Trophoblast cell (in vitro differentiated cells and primary cell): ENCODE data around the gene ZBTB34.

Source experiments
- DNase-seq, 2 donors: peaks; one replicate each; pipeline ENCODE4 v3.0.0-alpha.2; 2016
- H2AFZ ChIP-seq: 2 replicates; pipeline ENCODE4 v1.6.1; 2013; ENCODE audit warnings: low read length, moderate library complexity, mild to moderate bottlenecking; ENCODE audit not compliant: insufficient read depth, poor library complexity
- H2AK5ac ChIP-seq: 2 replicates; pipeline ENCODE4 v1.6.1; 2013; ENCODE audit warnings: mild to moderate bottlenecking, low read length
- H2BK120ac ChIP-seq: 2 replicates; pipeline ENCODE4 v1.6.1; 2013; ENCODE audit warnings: low read length, mild to moderate bottlenecking, moderate library complexity; ENCODE audit not compliant: insufficient read depth, poor library complexity
- H2BK12ac ChIP-seq: 2 replicates; pipeline ENCODE4 v1.6.1; 2013; ENCODE audit warnings: mild to moderate bottlenecking, low read length, moderate library complexity
- H2BK5ac ChIP-seq: 2 replicates; pipeline ENCODE4 v1.6.1; 2013; ENCODE audit warnings: low read length, low read depth, moderate library complexity, mild to moderate bottlenecking; ENCODE audit not compliant: poor library complexity
- H3K14ac ChIP-seq: 2 replicates; pipeline ENCODE4 v1.6.1; 2013; ENCODE audit warnings: mild to moderate bottlenecking, low read length
- H3K18ac ChIP-seq: 2 replicates; pipeline ENCODE4 v1.6.1; 2013; ENCODE audit warnings: mild to moderate bottlenecking, low read length
- H3K23ac ChIP-seq: 2 replicates; pipeline ENCODE4 v1.6.1; 2013; ENCODE audit warnings: low read length
- H3K27ac ChIP-seq: 2 replicates; pipeline ENCODE4 v1.5.1; 2013; ENCODE audit warnings: low read depth, mild to moderate bottlenecking, inconsistent platforms, low read length, moderate library complexity
- H3K27me3 ChIP-seq: 2 replicates; pipeline ENCODE4 v1.6.1; 2013; ENCODE audit warnings: inconsistent platforms, mild to moderate bottlenecking, low read length, moderate library complexity; ENCODE audit not compliant: insufficient read depth
- H3K36me3 ChIP-seq, 2 experiments: 1 replicate in 1 of 2; 2 replicates in 1 of 2; pipeline ENCODE4 v1.6.1; 2013; ENCODE audit warnings: low read length in 2 of 2, mild to moderate bottlenecking in 2 of 2, moderate library complexity in 1 of 2; ENCODE audit not compliant: insufficient read depth in 2 of 2, control insufficient read depth in 1 of 2
- H3K4ac ChIP-seq: 2 replicates; pipeline ENCODE4 v1.6.1; 2013; ENCODE audit warnings: low read depth, mild to moderate bottlenecking, low read length, moderate library complexity
- H3K4me1 ChIP-seq, 2 experiments: 1 replicate in 1 of 2; 2 replicates in 1 of 2; pipeline ENCODE4 v1.6.1; 2013; ENCODE audit warnings: low read length in 2 of 2, mild to moderate bottlenecking in 2 of 2, moderate library complexity in 1 of 2; ENCODE audit not compliant: insufficient read depth in 2 of 2, control insufficient read depth in 1 of 2
- H3K4me2 ChIP-seq: 2 replicates; pipeline ENCODE4 v1.6.1; 2013; ENCODE audit warnings: inconsistent platforms, mild to moderate bottlenecking, low read length, moderate library complexity
- H3K4me3 ChIP-seq: 2 replicates; pipeline ENCODE4 v1.5.1; 2013; ENCODE audit warnings: mild to moderate bottlenecking, low read depth, low read length, inconsistent platforms
- H3K79me1 ChIP-seq: one replicate; pipeline ENCODE4 v1.6.1; 2013; ENCODE audit warnings: low read length
- H3K79me2 ChIP-seq: 2 replicates; pipeline ENCODE4 v1.6.1; 2013; ENCODE audit warnings: low read length, mild to moderate bottlenecking; ENCODE audit not compliant: control insufficient read depth, insufficient read depth, poor library complexity
- H3K9ac ChIP-seq: 2 replicates; pipeline ENCODE4 v1.6.1; 2013; ENCODE audit warnings: mild to moderate bottlenecking, low read length
- H3K9me3 ChIP-seq: 2 replicates; pipeline ENCODE4 v1.6.1; 2013; ENCODE audit warnings: low read depth, mild to moderate bottlenecking, control low read depth, inconsistent platforms, low read length; ENCODE audit not compliant: insufficient read depth
- H4K12ac ChIP-seq: 2 replicates; pipeline ENCODE4 v1.6.1; 2013; ENCODE audit warnings: low read depth, mild to moderate bottlenecking, low read length, moderate library complexity
- H4K8ac ChIP-seq: 2 replicates; pipeline ENCODE4 v1.6.1; 2013; ENCODE audit warnings: low read depth, mild to moderate bottlenecking, low read length, moderate library complexity
- H4K91ac ChIP-seq: one replicate; pipeline ENCODE4 v1.6.1; 2013; ENCODE audit warnings: low read depth, mild to moderate bottlenecking, low read length, moderate library complexity
- WGBS: extraction: QIAGEN DNeasy Blood & Tissue Kit; methylation state at CpG from one replicate; pipeline ENCODE4 v1.1.7; 2013; ENCODE audit warnings: missing lambda C conversion rate; ENCODE audit not compliant: insufficient read length, insufficient coverage; ENCODE audit errors: extremely low coverage; 5-methylcytosine and 5-hydroxymethylcytosine counted together

The ZBTB34 gene

DNA sequence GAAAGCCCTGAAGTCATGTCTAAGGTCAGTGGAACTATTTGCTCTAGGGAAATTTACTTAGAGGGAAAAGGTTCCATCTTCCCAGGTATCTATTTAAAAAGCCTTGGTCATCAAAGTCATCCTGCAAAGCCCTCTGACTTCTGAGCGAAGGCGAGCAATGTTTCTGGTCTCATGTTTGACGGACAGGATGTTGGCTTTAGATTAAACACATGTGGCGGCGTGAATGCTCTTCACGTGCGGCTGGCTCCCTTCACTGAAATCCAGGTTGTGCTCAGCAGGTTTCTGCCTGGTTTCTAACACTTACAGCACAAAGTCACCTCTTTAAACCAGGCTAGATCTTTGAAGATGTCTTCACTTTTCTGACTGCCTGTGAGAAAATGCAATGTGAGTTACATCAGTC is 5.7 kb upstream of the ZBTB34 start:
- H3K9me3 ChIP-seq = no peaks in the 10 kb centered on the region
- no peak overlapping the region for H2BK5ac ChIP-seq
- H2AK5ac ChIP-seq = no peak overlapping the region
- H3K4me1 ChIP-seq = peaks cover 0 to 2% of the 10 kb centered on the region in 2 experiments
- no peaks in the 10 kb centered on the region for H3K27me3 ChIP-seq
- H2BK12ac ChIP-seq = no peak overlapping the region
- no peak overlapping the region for H3K18ac ChIP-seq
- no peak overlapping the region for H2AFZ ChIP-seq
- peak in 1 of 2 donors; percentile 25 for DNase-seq
- no peak overlapping the region for H4K12ac ChIP-seq
- H4K8ac ChIP-seq = no peak overlapping the region
- H3K14ac ChIP-seq = no peak overlapping the region
- H3K79me1 ChIP-seq = no peaks in the 10 kb centered on the region
- H3K9ac ChIP-seq = no peak overlapping the region
- H3K23ac ChIP-seq = no peak overlapping the region
- H4K91ac ChIP-seq = no peak overlapping the region
- no peak overlapping the region for H3K4me3 ChIP-seq
- H3K4me2 ChIP-seq = no peak overlapping the region
- H3K27ac ChIP-seq = no peak overlapping the region
- no peaks in the 10 kb centered on the region for H3K36me3 ChIP-seq
- no peak overlapping the region for H2BK120ac ChIP-seq
- no peaks in the 10 kb centered on the region for H3K79me2 ChIP-seq
- no peak overlapping the region for H3K4ac ChIP-seq
- no CpG with 5 or more reads among the region's 7 CpGs for WGBS

DNA sequence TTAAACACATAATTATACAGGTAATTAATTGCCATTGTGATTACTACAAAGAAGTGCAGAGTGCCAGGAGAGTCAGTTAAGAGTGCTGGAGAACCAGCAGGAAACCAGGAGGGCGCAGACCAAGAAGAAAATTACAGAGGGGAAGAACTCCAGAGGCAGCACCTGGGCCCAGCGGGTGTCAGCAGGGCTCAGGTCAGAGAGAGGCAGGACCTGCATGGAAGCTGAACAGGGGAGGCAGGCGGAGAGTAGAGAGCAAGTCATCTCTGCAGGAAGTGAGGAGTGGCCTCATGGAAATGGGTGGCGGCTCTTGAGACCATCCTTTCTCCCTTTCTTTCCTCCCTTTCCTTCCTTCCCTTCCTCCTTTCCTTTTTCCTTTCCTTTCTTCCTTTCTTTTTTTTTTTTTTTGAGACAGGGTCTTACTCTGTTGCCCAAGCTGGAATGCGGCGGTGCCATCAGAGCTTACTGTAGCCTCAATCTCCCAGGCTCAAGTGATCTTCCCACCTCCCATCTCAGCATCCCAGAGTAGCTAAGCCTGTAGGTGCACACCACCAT is 4.0 kb upstream of the ZBTB34 start:
- H3K79me2 ChIP-seq = peaks cover 9% of the 10 kb centered on the region
- no peak overlapping the region for H3K4me2 ChIP-seq
- no peaks in the 10 kb centered on the region for H3K9me3 ChIP-seq
- H3K4me1 ChIP-seq = peaks cover 0 to 5% of the 10 kb centered on the region in 2 experiments
- WGBS = no CpG with 5 or more reads among the region's 6 CpGs
- no peak overlapping the region for H2AK5ac ChIP-seq
- no peak overlapping the region for H2BK120ac ChIP-seq
- no peak overlapping the region for H3K23ac ChIP-seq
- H3K18ac ChIP-seq = no peak overlapping the region
- no peak overlapping the region for H4K12ac ChIP-seq
- no peak overlapping the region for H3K9ac ChIP-seq
- H3K27me3 ChIP-seq = no peaks in the 10 kb centered on the region
- no peak overlapping the region for H3K4me3 ChIP-seq
- H3K79me1 ChIP-seq = peaks cover 11% of the 10 kb centered on the region
- no peaks in the 10 kb centered on the region for H3K36me3 ChIP-seq
- no peak overlapping the region for H2BK12ac ChIP-seq
- no peak overlapping the region for H4K91ac ChIP-seq
- H4K8ac ChIP-seq = no peak overlapping the region
- no peak overlapping the region for H2AFZ ChIP-seq
- no peak for DNase-seq
- no peak overlapping the region for H3K27ac ChIP-seq
- H3K4ac ChIP-seq = no peak overlapping the region
- H2BK5ac ChIP-seq = no peak overlapping the region
- no peak overlapping the region for H3K14ac ChIP-seq

DNA sequence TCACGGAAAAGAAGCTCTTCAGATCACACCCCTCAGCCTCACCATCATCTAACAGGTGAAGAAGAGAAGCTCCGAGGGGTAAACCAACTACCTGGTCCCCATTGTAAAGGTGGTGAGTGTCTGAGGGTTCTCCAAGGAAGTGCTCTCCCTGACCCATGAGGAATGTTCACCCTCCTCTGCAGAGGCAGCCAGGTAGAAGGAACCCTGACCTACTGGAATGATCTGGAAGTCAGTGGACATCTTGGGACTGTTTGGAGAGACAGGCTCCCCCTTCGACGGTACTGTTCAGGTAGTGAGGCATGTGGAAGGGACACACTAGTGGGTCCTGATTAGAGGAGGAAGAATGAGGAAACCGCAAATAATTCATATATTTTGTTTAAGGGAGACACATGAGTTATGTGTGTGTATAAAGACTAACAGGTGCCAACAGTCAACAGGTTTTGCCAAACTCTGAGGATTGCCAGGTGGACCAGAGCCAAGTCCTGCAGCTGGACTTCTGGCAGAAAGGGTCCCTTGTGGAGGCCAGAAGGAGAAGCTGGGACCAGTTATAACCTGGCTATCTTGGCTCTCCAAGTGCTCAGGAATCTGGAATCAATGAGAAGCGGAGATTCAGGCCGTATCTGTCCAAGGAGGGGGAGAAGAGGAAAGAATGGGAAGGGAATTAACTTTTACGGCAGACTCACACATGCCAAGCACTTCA is 3.0 kb upstream of the ZBTB34 start:
- no peaks in the 10 kb centered on the region for H3K36me3 ChIP-seq
- no peak overlapping the region for H3K23ac ChIP-seq
- H2BK12ac ChIP-seq = no peak overlapping the region
- H3K4me3 ChIP-seq = no peak overlapping the region
- no CpG with 5 or more reads among the region's 8 CpGs for WGBS
- H3K79me2 ChIP-seq = peaks cover 9% of the 10 kb centered on the region
- no peak overlapping the region for H3K18ac ChIP-seq
- H4K8ac ChIP-seq = no peak overlapping the region
- H4K91ac ChIP-seq = no peak overlapping the region
- no peak overlapping the region for H3K9ac ChIP-seq
- no peak overlapping the region for H2AFZ ChIP-seq
- no peak overlapping the region for H4K12ac ChIP-seq
- no peak overlapping the region for H3K27ac ChIP-seq
- no peak overlapping the region for H3K4me2 ChIP-seq
- no peaks in the 10 kb centered on the region for H3K9me3 ChIP-seq
- H3K4ac ChIP-seq = no peak overlapping the region
- no peak overlapping the region for H2BK120ac ChIP-seq
- H3K14ac ChIP-seq = no peak overlapping the region
- peaks cover 11% of the 10 kb centered on the region for H3K79me1 ChIP-seq
- no peak for DNase-seq
- peaks cover 7 to 12% of the 10 kb centered on the region in 2 experiments for H3K4me1 ChIP-seq
- H3K27me3 ChIP-seq = no peaks in the 10 kb centered on the region
- H2AK5ac ChIP-seq = no peak overlapping the region
- no peak overlapping the region for H2BK5ac ChIP-seq

- Histone ChIP-seq H3K14ac (no peak overlapping the region), H2AK5ac (no peak overlapping the region), H3K27ac (no peak overlapping the region), H3K18ac (no peak overlapping the region), H3K23ac (no peak overlapping the region), H3K4me3 (no peak overlapping the region), H3K36me3 (peaks cover 0 to 3% of the 10 kb centered on the region in 2 experiments), H2BK12ac (no peak overlapping the region), H3K79me1 (peaks cover 11% of the 10 kb centered on the region), H3K9ac (no peak overlapping the region), H3K4me1 (peaks cover 9 to 13% of the 10 kb centered on the region in 2 experiments), H3K4me2 (no peak overlapping the region), H3K27me3 (no peaks in the 10 kb centered on the region), H3K9me3 (no peaks in the 10 kb centered on the region), H3K4ac (no peak overlapping the region), H4K12ac (no peak overlapping the region), H2BK5ac (no peak overlapping the region), H4K8ac (no peak overlapping the region), H4K91ac (no peak overlapping the region), H3K79me2 (peaks cover 9% of the 10 kb centered on the region), H2BK120ac (no peak overlapping the region), H2AFZ (no peak overlapping the region)
- DNase-seq = no peak
- no CpG with 5 or more reads among the region's 2 CpGs for whole genome bisulfite sequencing
Measured at GRCh38 chr9:126859111-126859510, 1.3 kb upstream of the ZBTB34 start.
